Measurements from ENCODE around the gene COMMD1. TPM values are rescaled to one million over a fixed set of nuclear protein-coding genes. Genes with fewer than 3 reads are reported as not detected.
"Not testable (repeated sequence)": the region's sequence is repeated elsewhere in the genome, so short reads cannot be mapped to it uniquely, and the experiment has no call there.

Gene COMMD1
- polyA plus RNA-seq, 5 donors, result 47.5 to 91.7 (median 84.9) TPM

- DNase-seq, result no peak
These were observed 159.8 kb downstream of the COMMD1 start for GRCh38 chr2:62065243-62065642.

GRCh38 chr2:62071126-62071598, 165.7 kb downstream of the COMMD1 start:
- DNase-seq, result no peak

GRCh38 chr2:62071760-62072680, 166.5 kb downstream of the COMMD1 start:
- DNase-seq, result no peak

- no peak for DNase-seq
These were observed 168.8 kb downstream of the COMMD1 start for GRCh38 chr2:62074233-62074632.

- DNase-seq, result peak; percentile 16 to 19
These were observed 171.6 kb downstream of the COMMD1 start for GRCh38 chr2:62076980-62077638.

- no peak for DNase-seq
These were observed 179.3 kb downstream of the COMMD1 start for GRCh38 chr2:62084801-62085200.

- DNase-seq, result no peak
These were observed 184.2 kb downstream of the COMMD1 start for GRCh38 chr2:62089658-62090057.

- DNase-seq, result no peak
These were observed 186.0 kb downstream of the COMMD1 start for GRCh38 chr2:62091471-62091870.

GRCh38 chr2:62099050-62099449, 193.6 kb downstream of the COMMD1 start:
- no peak for DNase-seq

- DNase-seq, result no peak
These were observed 194.2 kb downstream of the COMMD1 start for GRCh38 chr2:62099523-62100175.

- DNase-seq, result no peak
These were observed 196.4 kb downstream of the COMMD1 start for GRCh38 chr2:62101886-62102285.

- DNase-seq, result no peak
These were observed 197.0 kb downstream of the COMMD1 start for GRCh38 chr2:62102402-62102920.

- no peak for DNase-seq
These were observed 204.1 kb downstream of the COMMD1 start for GRCh38 chr2:62109554-62109953.

- DNase-seq, result no peak
These were observed 205.0 kb downstream of the COMMD1 start for GRCh38 chr2:62110415-62111025.

- no peak for DNase-seq
These were observed 206.7 kb downstream of the COMMD1 start for GRCh38 chr2:62112179-62112578.

GRCh38 chr2:62114564-62114963, 209.1 kb downstream of the COMMD1 start:
- no peak for DNase-seq

GRCh38 chr2:62116983-62117382, 211.5 kb downstream of the COMMD1 start:
- DNase-seq, result no peak

- no peak for DNase-seq
These were observed 212.7 kb downstream of the COMMD1 start for GRCh38 chr2:62118160-62118559.

GRCh38 chr2:62119311-62119974, 214.0 kb downstream of the COMMD1 start:
- DNase-seq, result no peak

GRCh38 chr2:62126239-62126638, 220.8 kb downstream of the COMMD1 start:
- DNase-seq, result not testable (repeated sequence)

- DNase-seq, result no peak
These were observed 227.9 kb downstream of the COMMD1 start for GRCh38 chr2:62133320-62133823.

Data from right lung (tissue), 5 donors.